ENCODE measurements around the gene MAPK7.

- TF ChIP-seq GATA2 (IDR thresholded peaks at IDR 0.05; ENCODE audit: low read depth, low read length) (no peak), GATA3 (IDR thresholded peaks at IDR 0.05; ENCODE audit: low read depth, low read length) (no peak)
Observed at GRCh38 chr17:19369846-19370492, 8.3 kb upstream of the MAPK7 start.
